WI38 (cell line): ENCODE measurements around the gene MIB2.

ENCODE experiments used
- H3K4me3 ChIP-seq: 2 replicates; pipeline ENCODE4 v1.5.1; 2011; ENCODE audit warnings: low read depth, mild to moderate bottlenecking, control low read depth, low read length
- TF ChIP-seq, protein P1 (sequence below): IDR thresholded peaks from 2 replicates; pipeline ENCODE4 v1.5.1; 2012; ENCODE audit warnings: low read depth, mild to moderate bottlenecking, control low read depth, low read length

Gene MIB2

DNA sequence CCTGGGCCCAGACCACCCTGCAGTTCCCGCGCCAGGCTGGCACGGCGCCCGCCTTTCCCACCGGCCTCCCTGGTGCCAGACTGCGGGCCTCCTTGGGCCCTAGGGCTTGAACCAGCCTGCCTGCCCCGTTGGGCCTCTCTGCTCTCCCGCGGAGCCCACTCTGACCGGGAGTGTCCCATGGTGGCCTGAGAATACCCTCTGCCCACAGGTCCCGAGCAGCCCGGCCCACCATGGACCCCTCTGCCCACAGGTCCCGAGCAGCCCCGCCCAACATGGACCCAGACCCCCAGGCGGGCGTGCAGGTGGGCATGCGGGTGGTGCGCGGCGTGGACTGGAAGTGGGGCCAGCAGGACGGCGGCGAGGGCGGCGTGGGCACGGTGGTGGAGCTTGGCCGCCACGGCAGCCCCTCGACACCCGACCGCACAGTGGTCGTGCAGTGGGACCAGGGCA lies 7.9 kb downstream of the MIB2 start:
- TF ChIP-seq, protein P1, sequence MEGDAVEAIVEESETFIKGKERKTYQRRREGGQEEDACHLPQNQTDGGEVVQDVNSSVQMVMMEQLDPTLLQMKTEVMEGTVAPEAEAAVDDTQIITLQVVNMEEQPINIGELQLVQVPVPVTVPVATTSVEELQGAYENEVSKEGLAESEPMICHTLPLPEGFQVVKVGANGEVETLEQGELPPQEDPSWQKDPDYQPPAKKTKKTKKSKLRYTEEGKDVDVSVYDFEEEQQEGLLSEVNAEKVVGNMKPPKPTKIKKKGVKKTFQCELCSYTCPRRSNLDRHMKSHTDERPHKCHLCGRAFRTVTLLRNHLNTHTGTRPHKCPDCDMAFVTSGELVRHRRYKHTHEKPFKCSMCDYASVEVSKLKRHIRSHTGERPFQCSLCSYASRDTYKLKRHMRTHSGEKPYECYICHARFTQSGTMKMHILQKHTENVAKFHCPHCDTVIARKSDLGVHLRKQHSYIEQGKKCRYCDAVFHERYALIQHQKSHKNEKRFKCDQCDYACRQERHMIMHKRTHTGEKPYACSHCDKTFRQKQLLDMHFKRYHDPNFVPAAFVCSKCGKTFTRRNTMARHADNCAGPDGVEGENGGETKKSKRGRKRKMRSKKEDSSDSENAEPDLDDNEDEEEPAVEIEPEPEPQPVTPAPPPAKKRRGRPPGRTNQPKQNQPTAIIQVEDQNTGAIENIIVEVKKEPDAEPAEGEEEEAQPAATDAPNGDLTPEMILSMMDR = no peak

DNA sequence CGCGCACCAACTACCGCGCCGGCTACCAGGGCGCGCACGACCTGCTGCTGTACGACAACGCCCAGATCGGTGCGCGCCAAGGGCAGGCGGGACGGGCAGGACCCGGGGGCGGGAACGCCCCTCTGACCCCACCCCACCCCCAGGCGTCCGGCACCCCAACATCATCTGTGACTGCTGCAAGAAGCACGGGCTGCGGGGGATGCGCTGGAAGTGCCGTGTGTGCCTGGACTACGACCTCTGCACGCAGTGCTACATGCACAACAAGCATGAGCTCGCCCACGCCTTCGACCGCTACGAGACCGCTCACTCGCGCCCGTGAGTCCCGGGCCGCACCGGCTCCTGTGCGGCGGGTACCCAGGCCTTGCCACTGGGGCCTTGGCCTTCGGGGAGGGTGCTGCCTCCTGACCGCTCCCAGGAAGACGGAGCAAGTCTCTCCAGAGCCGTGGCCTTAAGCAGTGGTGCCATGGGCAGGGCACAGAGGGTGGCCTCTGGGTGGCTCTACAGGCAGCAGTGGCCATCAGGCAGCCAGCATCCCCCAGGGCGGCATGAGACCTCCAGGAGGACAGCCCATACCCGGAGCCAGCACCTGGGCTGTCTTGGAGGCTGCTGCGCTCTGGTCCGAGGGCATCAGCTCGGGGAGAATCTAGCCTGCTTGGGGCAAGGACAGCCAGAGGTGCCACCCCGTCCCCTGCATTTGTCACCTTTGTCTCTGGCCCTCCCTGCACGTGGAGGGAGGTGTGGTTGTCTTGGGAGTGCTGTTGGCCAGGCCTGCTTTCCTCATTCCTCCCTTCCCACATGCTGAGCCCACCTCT lies 8.5 kb downstream of the MIB2 start:
- no peak overlapping the region for H3K4me3 ChIP-seq
- TF ChIP-seq, protein P1 = no peak

More for the DNA sequence above, 7.9 kb downstream of the MIB2 start:
- no peak overlapping the region for H3K4me3 ChIP-seq

DNA sequence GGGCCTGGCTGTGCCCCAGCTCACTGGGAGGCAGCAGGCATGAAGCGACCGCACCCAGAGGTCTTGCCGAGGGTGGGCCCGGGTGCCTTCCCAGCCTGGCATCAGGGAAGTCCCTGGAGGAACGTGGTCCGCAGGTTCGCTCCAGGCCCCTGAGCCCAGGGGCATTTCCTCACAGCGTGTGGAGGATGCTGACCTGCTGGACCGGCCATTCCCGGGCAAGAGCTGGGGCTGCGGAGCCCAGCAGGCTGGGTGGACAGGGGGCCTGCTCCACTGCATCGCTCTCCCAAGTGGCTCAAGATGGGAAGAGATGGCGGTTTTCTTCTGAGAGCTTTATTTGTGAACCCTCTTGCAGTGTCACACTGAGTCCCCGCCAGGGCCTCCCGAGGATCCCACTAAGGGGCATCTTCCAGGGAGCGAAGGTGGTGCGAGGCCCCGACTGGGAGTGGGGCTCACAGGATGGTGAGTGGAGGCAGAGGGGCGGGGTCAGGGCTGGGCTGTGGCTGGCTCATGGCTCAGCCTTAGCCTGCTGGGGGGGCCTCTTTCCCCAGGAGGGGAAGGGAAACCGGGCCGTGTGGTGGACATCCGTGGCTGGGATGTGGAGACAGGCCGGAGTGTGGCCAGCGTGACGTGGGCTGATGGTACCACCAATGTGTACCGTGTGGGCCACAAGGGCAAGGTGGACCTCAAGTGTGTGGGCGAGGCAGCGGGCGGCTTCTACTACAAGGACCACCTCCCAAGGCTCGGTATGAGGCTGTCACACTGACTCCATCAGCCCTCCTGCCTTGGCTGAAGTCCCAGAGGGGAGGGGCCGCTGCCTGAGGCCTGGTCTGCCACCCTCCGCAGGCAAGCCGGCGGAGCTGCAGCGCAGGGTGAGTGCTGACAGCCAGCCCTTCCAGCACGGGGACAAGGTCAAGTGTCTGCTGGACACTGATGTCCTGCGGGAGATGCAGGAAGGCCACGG lies 9.4 kb downstream of the MIB2 start:
- no peak overlapping the region for H3K4me3 ChIP-seq
- TF ChIP-seq, protein P1 = no peak

DNA sequence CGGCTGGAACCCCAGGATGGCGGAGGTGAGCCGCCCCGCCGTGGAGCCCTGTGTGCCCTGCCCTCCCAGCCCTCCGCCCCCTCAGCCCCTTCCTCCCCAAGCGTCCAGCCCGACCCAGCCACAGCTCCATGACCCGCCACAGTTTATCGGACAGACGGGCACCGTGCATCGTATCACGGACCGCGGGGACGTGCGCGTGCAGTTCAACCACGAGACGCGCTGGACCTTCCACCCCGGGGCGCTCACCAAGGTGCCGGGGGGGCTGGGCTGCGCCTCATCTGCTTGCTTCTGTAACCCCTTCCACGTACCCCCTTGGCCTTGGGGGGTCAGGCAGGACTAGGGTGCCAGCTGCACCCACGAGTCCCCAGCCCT lies 10.1 kb downstream of the MIB2 start:
- TF ChIP-seq, protein P1 = no peak
- no peak overlapping the region for H3K4me3 ChIP-seq

DNA sequence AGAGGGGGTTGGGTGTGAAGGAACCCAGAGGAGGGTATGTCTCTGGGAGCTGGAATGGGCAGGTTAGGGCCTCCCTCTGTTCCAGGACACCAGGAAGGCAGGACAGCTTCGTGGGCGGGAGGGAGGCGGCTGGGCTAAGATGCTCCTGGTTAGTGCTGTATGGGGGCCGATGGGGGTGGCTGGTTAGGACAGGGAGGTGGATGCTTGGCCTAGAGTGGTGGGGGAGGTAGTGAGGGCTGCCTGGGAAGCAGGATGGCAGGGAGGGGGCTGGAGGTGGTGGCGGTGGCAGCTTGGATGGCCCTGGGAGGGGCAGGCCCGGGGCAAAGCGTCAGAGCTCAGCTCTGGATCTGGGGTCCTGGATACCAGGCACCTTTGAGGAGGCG lies 10.5 kb downstream of the MIB2 start:
- TF ChIP-seq, protein P1 = no peak
- H3K4me3 ChIP-seq = no peak overlapping the region

DNA sequence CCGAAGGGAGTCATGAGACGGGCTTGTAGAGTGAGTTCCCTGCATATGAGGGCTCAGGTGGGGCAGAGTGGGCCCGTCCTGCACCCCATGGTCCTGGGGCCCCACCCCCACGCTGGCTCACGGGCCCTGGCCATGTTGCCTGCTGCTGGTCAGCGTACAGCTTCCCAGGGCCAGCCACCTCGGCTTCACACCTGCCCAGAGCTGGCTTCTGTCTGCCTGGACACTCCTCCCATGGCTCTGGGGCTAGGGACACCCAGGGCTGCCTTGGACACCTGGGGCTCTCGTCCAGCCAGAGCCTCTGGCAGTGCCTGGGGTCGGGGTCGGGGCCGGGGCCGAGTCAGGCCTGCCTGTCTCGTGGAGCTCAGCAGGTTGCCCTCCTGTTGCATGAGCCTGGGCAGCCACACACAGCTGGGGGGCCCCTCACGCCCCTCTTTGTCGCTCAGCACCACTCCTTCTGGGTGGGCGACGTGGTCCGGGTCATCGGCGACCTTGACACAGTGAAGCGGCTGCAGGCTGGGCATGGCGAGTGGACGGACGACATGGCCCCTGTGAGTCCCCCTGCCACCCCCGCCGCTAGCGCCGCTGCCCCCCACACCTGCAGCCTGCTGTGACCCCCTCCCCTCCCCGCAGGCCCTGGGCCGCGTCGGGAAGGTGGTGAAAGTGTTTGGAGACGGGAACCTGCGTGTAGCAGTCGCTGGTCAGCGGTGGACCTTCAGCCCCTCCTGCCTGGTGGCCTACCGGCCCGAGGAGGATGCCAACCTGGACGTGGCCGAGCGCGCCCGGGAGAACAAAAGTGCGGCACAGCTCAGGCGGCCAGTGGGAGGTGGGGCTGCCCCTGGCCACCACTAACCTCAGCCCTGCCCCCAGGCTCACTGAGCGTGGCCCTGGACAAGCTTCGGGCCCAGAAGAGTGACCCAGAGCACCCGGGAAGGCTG lies 11.2 kb downstream of the MIB2 start:
- TF ChIP-seq, protein P1 = no peak
- no peak overlapping the region for H3K4me3 ChIP-seq
